Stimulated activated CD4-positive, alpha-beta T cell treated with anti-CD3 and anti-CD28 coated beads, Interleukin-4, amount 100 ng/mL, for 1 hour (primary cell): ENCODE measurements around the gene KLHL22.
"Not testable (repeated sequence)": the region's sequence is repeated elsewhere in the genome, so short reads cannot be mapped to it uniquely, and the experiment has no call there.

Source experiments
- DNase-seq: peaks from one replicate; pipeline ENCODE4 v3.0.0-alpha.2; 2020

The KLHL22 gene

DNA sequence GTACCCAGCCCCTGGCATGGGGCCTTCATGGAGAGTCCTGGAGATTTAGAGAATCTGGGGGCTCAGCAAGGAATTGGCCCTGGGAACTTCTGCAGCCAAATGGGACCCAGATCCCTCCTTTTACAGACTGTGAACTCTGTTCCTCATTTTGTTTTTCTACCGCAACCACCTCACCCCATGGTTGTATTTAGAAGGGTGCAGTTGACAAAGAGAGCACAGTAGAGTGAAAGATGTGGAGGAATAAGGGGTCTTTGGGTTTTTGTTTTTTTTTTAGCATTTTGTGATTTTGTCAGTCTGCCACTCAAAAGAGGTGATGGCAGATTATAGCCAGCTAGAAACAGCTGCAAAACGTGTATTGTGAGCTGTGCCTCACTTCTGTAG, 99.7 kb downstream of the KLHL22 start:
- DNase-seq: no peak

- DNase-seq: no peak
Observed at GRCh38 chr22:20395181-20395906, 100.3 kb downstream of the KLHL22 start.

GRCh38 chr22:20393705-20394476, 101.7 kb downstream of the KLHL22 start, which contains the start of gene ZNF74:
TSS of gene ZNF74 (plus strand) at chr22:20394151. CDS start at chr22:20394629, 478 bp downstream.
- peak; percentile 85 for DNase-seq

- peak; percentile 10 for DNase-seq
Observed at GRCh38 chr22:20392983-20393704, 102.5 kb downstream of the KLHL22 start.

- not testable (repeated sequence) for DNase-seq
Observed at GRCh38 chr22:20392365-20392881, 103.2 kb downstream of the KLHL22 start.
